Measurements from ENCODE around the gene HMCN1.

The HMCN1 gene

GRCh38 chr1:186139115-186139514 is 404.9 kb downstream of the HMCN1 start:
- Histone ChIP-seq H3K4me1 (ENCODE audit: control insufficient read depth in 1 of 2, insufficient read depth in 2 of 2, low read length in 2 of 2) (peaks cover 0 to 13% of the 10 kb centered on the region in 2 donors), H3K9me3 (ENCODE audit: control insufficient read depth in 1 of 2, low read length in 2 of 2) (no peaks in the 10 kb centered on the region), H3K36me3 (ENCODE audit: control insufficient read depth in 1 of 2, insufficient read depth in 2 of 2, low read length in 2 of 2) (no peaks in the 10 kb centered on the region), H3K27ac (ENCODE audit: low read length) (no peak overlapping the region), H3K4me3 (ENCODE audit: low read depth in 1 of 2, low read length in 2 of 2) (no peak overlapping the region), H3K27me3 (ENCODE audit: low read depth, low read length) (no peaks in the 10 kb centered on the region)

GRCh38 chr1:186139701-186140100 is 405.5 kb downstream of the HMCN1 start:
- H3K4me3 ChIP-seq (ENCODE audit: low read depth in 1 of 2, low read length in 2 of 2): no peak overlapping the region
- no peaks in the 10 kb centered on the region for H3K9me3 ChIP-seq (ENCODE audit: control insufficient read depth in 1 of 2, low read length in 2 of 2)
- peaks cover 0 to 13% of the 10 kb centered on the region in 2 donors for H3K4me1 ChIP-seq (ENCODE audit: control insufficient read depth in 1 of 2, insufficient read depth in 2 of 2, low read length in 2 of 2)
- H3K27ac ChIP-seq (ENCODE audit: low read length): no peak overlapping the region
- H3K27me3 ChIP-seq (ENCODE audit: low read depth, low read length): no peaks in the 10 kb centered on the region
- no peaks in the 10 kb centered on the region for H3K36me3 ChIP-seq (ENCODE audit: control insufficient read depth in 1 of 2, insufficient read depth in 2 of 2, low read length in 2 of 2)

DNA sequence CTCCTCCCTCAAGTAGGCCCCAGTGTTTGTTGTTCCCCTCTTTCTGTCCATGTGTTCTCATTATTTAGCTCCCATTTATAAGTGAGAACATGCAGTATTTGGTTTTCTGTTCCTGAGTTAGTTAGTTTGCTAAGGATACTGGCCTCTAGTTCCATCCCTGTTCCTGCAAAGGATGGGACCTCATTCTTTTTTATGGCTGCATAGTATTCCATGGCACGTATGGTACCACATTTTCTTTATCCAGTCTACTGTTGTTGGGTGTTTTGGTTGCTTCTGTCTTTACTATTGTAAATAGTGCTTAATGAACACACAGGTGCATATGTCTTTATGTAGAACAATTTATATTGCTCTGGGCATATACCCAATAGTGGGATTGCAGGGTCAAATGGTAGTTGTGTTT is 408.0 kb downstream of the HMCN1 start:
- Histone ChIP-seq H3K36me3 (ENCODE audit: control insufficient read depth in 1 of 2, insufficient read depth in 2 of 2, low read length in 2 of 2) (peaks cover 0 to 6% of the 10 kb centered on the region in 2 donors), H3K27me3 (ENCODE audit: low read depth, low read length) (no peaks in the 10 kb centered on the region), H3K4me3 (ENCODE audit: low read depth in 1 of 2, low read length in 2 of 2) (no peak overlapping the region), H3K9me3 (ENCODE audit: control insufficient read depth in 1 of 2, low read length in 2 of 2) (no peaks in the 10 kb centered on the region), H3K27ac (ENCODE audit: low read length) (no peak overlapping the region), H3K4me1 (ENCODE audit: control insufficient read depth in 1 of 2, insufficient read depth in 2 of 2, low read length in 2 of 2) (peaks cover 0 to 13% of the 10 kb centered on the region in 2 donors)

GRCh38 chr1:186142916-186143315 is 408.7 kb downstream of the HMCN1 start:
- Histone ChIP-seq H3K27ac (ENCODE audit: low read length) (no peak overlapping the region), H3K4me3 (ENCODE audit: low read depth in 1 of 2, low read length in 2 of 2) (no peak overlapping the region), H3K9me3 (ENCODE audit: control insufficient read depth in 1 of 2, low read length in 2 of 2) (no peaks in the 10 kb centered on the region), H3K27me3 (ENCODE audit: low read depth, low read length) (no peaks in the 10 kb centered on the region), H3K4me1 (ENCODE audit: control insufficient read depth in 1 of 2, insufficient read depth in 2 of 2, low read length in 2 of 2) (peaks cover 0 to 13% of the 10 kb centered on the region in 2 donors), H3K36me3 (ENCODE audit: control insufficient read depth in 1 of 2, insufficient read depth in 2 of 2, low read length in 2 of 2) (peaks cover 0 to 6% of the 10 kb centered on the region in 2 donors)

GRCh38 chr1:186143481-186143880 is 409.3 kb downstream of the HMCN1 start:
- Histone ChIP-seq H3K9me3 (ENCODE audit: control insufficient read depth in 1 of 2, low read length in 2 of 2) (no peaks in the 10 kb centered on the region), H3K36me3 (ENCODE audit: control insufficient read depth in 1 of 2, insufficient read depth in 2 of 2, low read length in 2 of 2) (peaks cover 0 to 6% of the 10 kb centered on the region in 2 donors), H3K4me1 (ENCODE audit: control insufficient read depth in 1 of 2, insufficient read depth in 2 of 2, low read length in 2 of 2) (peaks cover 0 to 12% of the 10 kb centered on the region in 2 donors), H3K27ac (ENCODE audit: low read length) (no peak overlapping the region), H3K4me3 (ENCODE audit: low read depth in 1 of 2, low read length in 2 of 2) (no peak overlapping the region), H3K27me3 (ENCODE audit: low read depth, low read length) (no peaks in the 10 kb centered on the region)

GRCh38 chr1:186144505-186144904 is 410.3 kb downstream of the HMCN1 start:
- H3K4me3 ChIP-seq (ENCODE audit: low read depth in 1 of 2, low read length in 2 of 2): no peak overlapping the region
- H3K27ac ChIP-seq (ENCODE audit: low read length): no peak overlapping the region
- peaks cover 0 to 6% of the 10 kb centered on the region in 2 donors for H3K36me3 ChIP-seq (ENCODE audit: control insufficient read depth in 1 of 2, insufficient read depth in 2 of 2, low read length in 2 of 2)
- H3K4me1 ChIP-seq (ENCODE audit: control insufficient read depth in 1 of 2, insufficient read depth in 2 of 2, low read length in 2 of 2): peaks cover 0 to 2% of the 10 kb centered on the region in 2 donors
- H3K27me3 ChIP-seq (ENCODE audit: low read depth, low read length): no peaks in the 10 kb centered on the region
- H3K9me3 ChIP-seq (ENCODE audit: control insufficient read depth in 1 of 2, low read length in 2 of 2): no peaks in the 10 kb centered on the region

GRCh38 chr1:186146974-186147373 is 412.8 kb downstream of the HMCN1 start:
- no peak overlapping the region for H3K4me3 ChIP-seq (ENCODE audit: low read depth in 1 of 2, low read length in 2 of 2)
- no peaks in the 10 kb centered on the region for H3K9me3 ChIP-seq (ENCODE audit: control insufficient read depth in 1 of 2, low read length in 2 of 2)
- peaks cover 0 to 6% of the 10 kb centered on the region in 2 donors for H3K36me3 ChIP-seq (ENCODE audit: control insufficient read depth in 1 of 2, insufficient read depth in 2 of 2, low read length in 2 of 2)
- no peaks in the 10 kb centered on the region for H3K27me3 ChIP-seq (ENCODE audit: low read depth, low read length)
- no peak overlapping the region for H3K27ac ChIP-seq (ENCODE audit: low read length)
- peaks cover 0 to 2% of the 10 kb centered on the region in 2 donors for H3K4me1 ChIP-seq (ENCODE audit: control insufficient read depth in 1 of 2, insufficient read depth in 2 of 2, low read length in 2 of 2)

DNA sequence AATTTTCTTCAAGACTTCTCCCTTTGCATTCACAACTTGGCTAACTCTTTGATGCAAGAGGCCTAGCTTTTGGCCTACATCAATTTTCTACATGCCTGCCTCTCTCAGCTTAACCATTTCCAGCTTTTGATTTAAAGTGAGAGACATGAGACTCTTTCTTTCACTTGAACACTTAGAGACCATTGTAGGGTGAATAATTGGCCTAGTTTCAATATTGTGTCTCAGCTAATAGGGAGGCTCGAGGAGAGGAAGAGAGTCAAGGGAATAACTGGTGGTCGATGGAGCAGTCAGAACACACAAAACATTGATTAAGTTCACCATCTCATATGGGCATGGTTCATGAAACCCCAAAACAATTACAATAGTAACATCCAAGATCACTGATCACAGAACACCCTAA is 415.4 kb downstream of the HMCN1 start:
- Histone ChIP-seq H3K4me1 (ENCODE audit: control insufficient read depth in 1 of 2, insufficient read depth in 2 of 2, low read length in 2 of 2) (peaks cover 0 to 11% of the 10 kb centered on the region in 2 donors), H3K9me3 (ENCODE audit: control insufficient read depth in 1 of 2, low read length in 2 of 2) (no peaks in the 10 kb centered on the region), H3K27me3 (ENCODE audit: low read depth, low read length) (no peaks in the 10 kb centered on the region), H3K36me3 (ENCODE audit: control insufficient read depth in 1 of 2, insufficient read depth in 2 of 2, low read length in 2 of 2) (peaks cover 4 to 6% of the 10 kb centered on the region in 2 donors), H3K27ac (ENCODE audit: low read length) (no peak overlapping the region), H3K4me3 (ENCODE audit: low read depth in 1 of 2, low read length in 2 of 2) (no peak overlapping the region)

DNA sequence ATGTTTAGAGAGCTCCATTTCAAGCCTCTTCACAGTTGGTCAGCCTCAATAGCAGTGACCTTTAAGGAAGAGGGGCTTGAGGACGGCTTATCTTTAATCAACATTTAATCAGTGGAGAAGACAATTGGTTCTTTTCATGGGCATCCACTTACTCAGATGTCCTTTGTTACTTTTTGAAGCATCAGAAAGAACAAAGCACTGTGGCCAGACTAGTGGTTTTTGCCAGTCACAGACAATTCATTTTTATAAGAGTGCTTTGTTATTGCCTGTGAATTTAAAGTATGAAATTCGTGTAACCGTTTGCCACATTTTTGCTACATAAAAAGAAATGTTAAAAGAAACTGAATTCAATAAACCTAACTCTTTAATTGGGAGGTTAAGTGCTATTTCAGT is 418.0 kb downstream of the HMCN1 start:
- H3K4me3 ChIP-seq (ENCODE audit: low read depth in 1 of 2, low read length in 2 of 2): no peak overlapping the region
- no peaks in the 10 kb centered on the region for H3K27me3 ChIP-seq (ENCODE audit: low read depth, low read length)
- H3K4me1 ChIP-seq (ENCODE audit: control insufficient read depth in 1 of 2, insufficient read depth in 2 of 2, low read length in 2 of 2): peaks cover 0 to 11% of the 10 kb centered on the region in 2 donors
- no peak overlapping the region for H3K27ac ChIP-seq (ENCODE audit: low read length)
- peaks cover 0 to 4% of the 10 kb centered on the region in 2 donors for H3K36me3 ChIP-seq (ENCODE audit: control insufficient read depth in 1 of 2, insufficient read depth in 2 of 2, low read length in 2 of 2)
- no peaks in the 10 kb centered on the region for H3K9me3 ChIP-seq (ENCODE audit: control insufficient read depth in 1 of 2, low read length in 2 of 2)

DNA sequence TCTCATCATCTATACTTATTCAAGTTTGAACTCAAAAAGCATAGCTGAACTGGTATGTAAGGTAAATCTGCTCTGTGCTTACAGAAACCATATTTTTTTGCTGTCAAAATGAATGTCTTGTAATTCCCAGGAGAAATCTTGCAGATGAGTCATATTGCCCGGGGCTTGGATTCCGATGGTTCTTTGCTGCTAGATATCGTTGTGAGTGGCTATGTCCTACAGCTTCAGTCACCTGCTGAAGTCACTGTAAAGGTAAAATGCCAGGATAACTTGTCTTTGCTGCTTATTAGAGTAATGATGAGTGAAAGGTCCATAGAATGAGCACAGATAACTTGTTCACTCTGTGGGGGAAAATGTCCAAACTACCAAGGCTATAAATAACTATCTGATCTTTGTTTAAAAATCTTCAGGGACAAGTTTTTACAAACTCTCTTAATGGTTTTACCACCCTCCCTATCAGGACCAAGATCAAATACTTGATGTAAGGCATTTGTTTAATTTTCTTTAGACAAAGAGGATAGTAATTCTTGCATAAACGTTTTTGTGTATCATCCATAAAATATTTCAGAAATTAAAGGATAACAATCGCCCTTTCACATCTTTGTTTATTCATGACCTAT is 418.5 kb downstream of the HMCN1 start:
- Histone ChIP-seq H3K4me3 (ENCODE audit: low read depth in 1 of 2, low read length in 2 of 2) (no peak overlapping the region), H3K27me3 (ENCODE audit: low read depth, low read length) (no peaks in the 10 kb centered on the region), H3K27ac (ENCODE audit: low read length) (no peak overlapping the region), H3K9me3 (ENCODE audit: control insufficient read depth in 1 of 2, low read length in 2 of 2) (no peaks in the 10 kb centered on the region), H3K36me3 (ENCODE audit: control insufficient read depth in 1 of 2, insufficient read depth in 2 of 2, low read length in 2 of 2) (peaks cover 0 to 4% of the 10 kb centered on the region in 2 donors), H3K4me1 (ENCODE audit: control insufficient read depth in 1 of 2, insufficient read depth in 2 of 2, low read length in 2 of 2) (peaks cover 0 to 11% of the 10 kb centered on the region in 2 donors)

DNA sequence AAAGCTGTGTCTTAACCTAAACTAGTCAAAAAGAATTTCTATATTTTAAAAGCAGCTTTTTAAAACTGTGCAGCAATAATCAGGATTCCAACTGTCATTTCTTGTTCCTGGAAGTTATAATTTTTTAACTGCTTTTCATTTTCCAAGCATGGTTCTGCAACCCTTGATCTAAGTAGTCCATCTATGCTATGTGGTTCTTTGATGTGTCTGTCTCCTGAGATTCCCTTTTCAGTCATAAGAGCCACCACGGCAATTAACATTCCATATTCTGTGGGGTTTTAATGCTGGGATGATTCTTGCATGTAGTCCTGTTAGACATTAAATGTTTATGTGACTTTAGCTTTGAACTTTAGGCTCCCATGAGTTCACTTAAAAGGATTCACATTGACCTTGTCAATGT is 420.5 kb downstream of the HMCN1 start:
- Histone ChIP-seq H3K27ac (ENCODE audit: low read length) (no peak overlapping the region), H3K4me1 (ENCODE audit: control insufficient read depth in 1 of 2, insufficient read depth in 2 of 2, low read length in 2 of 2) (peaks cover 0 to 11% of the 10 kb centered on the region in 2 donors), H3K27me3 (ENCODE audit: low read depth, low read length) (no peaks in the 10 kb centered on the region), H3K9me3 (ENCODE audit: control insufficient read depth in 1 of 2, low read length in 2 of 2) (no peaks in the 10 kb centered on the region), H3K4me3 (ENCODE audit: low read depth in 1 of 2, low read length in 2 of 2) (no peak overlapping the region), H3K36me3 (ENCODE audit: control insufficient read depth in 1 of 2, insufficient read depth in 2 of 2, low read length in 2 of 2) (peaks cover 0 to 4% of the 10 kb centered on the region in 2 donors)

GRCh38 chr1:186155594-186155993 is 421.4 kb downstream of the HMCN1 start:
- Histone ChIP-seq H3K9me3 (ENCODE audit: control insufficient read depth in 1 of 2, low read length in 2 of 2) (no peaks in the 10 kb centered on the region), H3K4me3 (ENCODE audit: low read depth in 1 of 2, low read length in 2 of 2) (no peak overlapping the region), H3K27ac (ENCODE audit: low read length) (no peak overlapping the region), H3K36me3 (ENCODE audit: control insufficient read depth in 1 of 2, insufficient read depth in 2 of 2, low read length in 2 of 2) (peaks cover 0 to 4% of the 10 kb centered on the region in 2 donors), H3K27me3 (ENCODE audit: low read depth, low read length) (no peaks in the 10 kb centered on the region), H3K4me1 (ENCODE audit: control insufficient read depth in 1 of 2, insufficient read depth in 2 of 2, low read length in 2 of 2) (peaks cover 0 to 11% of the 10 kb centered on the region in 2 donors)
